ENCODE results near the gene ASXL2. TPM values are rescaled to one million over a fixed set of nuclear protein-coding genes. Genes with fewer than 3 reads are reported as not detected.
"Not testable (repeated sequence)": the region's sequence is repeated elsewhere in the genome, so short reads cannot be mapped to it uniquely, and the experiment has no call there.

The ASXL2 gene
- total RNA-seq (ENCODE audit: low replicate concordance): 11.7 and 22.0 TPM in 2 replicates

DNA sequence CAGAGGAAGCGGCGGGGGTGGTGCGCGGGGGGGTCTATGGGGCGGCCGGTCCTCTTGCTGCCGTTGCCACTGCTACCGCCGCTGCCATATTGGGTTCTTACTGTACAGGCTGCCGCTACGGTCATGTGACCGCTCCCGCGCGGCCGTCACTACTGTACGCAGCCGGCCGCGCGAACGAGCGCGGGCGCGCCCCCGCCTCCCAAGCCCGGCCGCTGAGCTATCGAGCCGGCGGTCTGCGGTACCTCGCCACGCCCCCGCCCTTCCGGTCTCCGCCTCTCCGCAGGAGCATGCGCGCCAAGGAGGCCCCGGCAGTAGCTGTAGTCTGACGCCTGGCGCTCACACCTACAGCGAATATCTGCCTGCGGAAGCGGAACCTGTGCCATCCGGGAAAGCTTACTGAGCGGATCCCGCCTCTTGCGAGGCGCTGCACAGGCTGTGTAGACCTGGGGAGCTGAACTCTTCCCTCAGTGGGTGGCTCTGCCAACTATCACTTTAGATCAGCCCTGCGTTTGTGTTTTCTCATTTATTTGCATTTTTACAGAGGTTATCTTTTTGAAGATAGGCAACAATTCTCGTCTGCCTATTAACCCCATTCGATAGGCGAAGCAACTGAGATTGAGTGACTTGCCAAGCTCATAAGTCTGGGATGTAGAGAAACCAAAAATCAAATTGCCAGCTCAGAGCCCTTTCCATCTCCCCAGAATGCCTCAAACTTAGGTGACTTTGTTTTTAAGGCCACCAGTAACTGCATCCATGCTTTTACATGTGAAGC lies at the start of gene ASXL2:
ASXL2 (minus strand) TSS at position 127 of the 772 bp plus-strand sequence. CDS start 265 bp downstream, outside the sequence.
- DNase-seq (ENCODE audit: low read depth): peak; percentile 93
- peak; percentile 6 for TF ChIP-seq CTCF (IDR thresholded peaks at IDR 0.05; ENCODE audit: insufficient read depth, low read length)
- peak within 1 kb of the TSS; percentile 91 for H3K4me3 ChIP-seq (ENCODE audit: low read depth, low read length)

GRCh38 chr2:25926984-25927756 lies 48.9 kb upstream of the ASXL2 start:
- no peak for DNase-seq (ENCODE audit: low read depth)
- H3K4me3 ChIP-seq (ENCODE audit: low read depth, low read length): no peak overlapping the region
- no peak for TF ChIP-seq CTCF (IDR thresholded peaks at IDR 0.05; ENCODE audit: insufficient read depth, low read length)

GRCh38 chr2:25922501-25922900 lies 44.2 kb upstream of the ASXL2 start:
- no peak for TF ChIP-seq CTCF (IDR thresholded peaks at IDR 0.05; ENCODE audit: insufficient read depth, low read length)
- no peak overlapping the region for H3K4me3 ChIP-seq (ENCODE audit: low read depth, low read length)
- no peak for DNase-seq (ENCODE audit: low read depth)

DNA sequence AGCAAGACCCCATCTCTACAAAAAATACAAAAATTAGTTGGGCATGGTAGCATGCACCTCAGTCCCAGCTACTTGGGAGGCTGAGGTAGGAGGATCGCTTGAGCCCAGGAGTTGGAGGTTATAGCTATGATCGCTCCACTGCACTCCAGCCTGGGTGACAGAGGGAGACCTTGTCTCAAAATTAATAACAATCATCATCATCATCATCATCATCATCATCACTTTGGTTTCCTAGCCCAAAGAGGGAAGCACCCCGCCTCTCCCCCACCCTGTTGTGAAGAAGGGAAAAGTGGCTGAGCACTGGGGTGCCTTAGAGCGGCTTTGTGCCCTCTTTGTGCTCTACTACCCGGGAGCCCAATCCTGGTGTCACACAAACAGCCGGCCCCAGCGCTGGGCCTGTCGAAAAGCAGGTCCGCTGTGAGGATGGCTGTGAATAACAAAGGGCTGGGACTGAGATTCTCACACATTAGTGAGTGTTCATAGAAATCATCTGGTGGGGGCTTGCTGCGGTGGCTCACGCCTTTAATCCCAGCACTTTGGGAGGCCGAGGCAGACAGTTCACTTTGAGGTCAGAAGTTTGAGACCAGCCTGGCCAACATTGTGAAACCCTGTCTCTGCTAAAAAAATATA lies 42.6 kb upstream of the ASXL2 start:
- no peak overlapping the region for H3K4me3 ChIP-seq (ENCODE audit: low read depth, low read length)
- no peak for DNase-seq (ENCODE audit: low read depth)
- no peak for TF ChIP-seq CTCF (IDR thresholded peaks at IDR 0.05; ENCODE audit: insufficient read depth, low read length)

DNA sequence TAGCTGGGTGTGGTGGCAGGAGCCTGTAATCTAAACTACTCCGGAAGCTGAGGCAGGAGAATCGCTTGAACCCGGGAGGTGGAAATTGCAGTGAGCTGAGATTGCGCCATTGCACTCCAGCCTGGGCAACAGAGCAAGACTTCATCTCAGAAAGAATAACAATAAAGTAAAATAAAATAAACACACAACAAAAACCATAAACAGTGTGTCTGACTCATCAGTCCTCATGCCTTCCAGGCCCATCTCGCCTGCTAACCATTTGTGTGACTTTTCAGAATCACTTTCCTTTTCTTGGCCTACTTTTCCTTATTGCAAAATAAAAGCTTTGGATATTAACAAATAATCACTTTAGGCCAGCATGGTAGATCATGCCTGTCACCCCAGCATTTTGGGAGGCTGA lies 42.0 kb upstream of the ASXL2 start:
- no peak for TF ChIP-seq CTCF (IDR thresholded peaks at IDR 0.05; ENCODE audit: insufficient read depth, low read length)
- peak; percentile 33 for DNase-seq (ENCODE audit: low read depth)
- no peak overlapping the region for H3K4me3 ChIP-seq (ENCODE audit: low read depth, low read length)

GRCh38 chr2:25917832-25918231 lies 39.5 kb upstream of the ASXL2 start:
- no peak for TF ChIP-seq CTCF (IDR thresholded peaks at IDR 0.05; ENCODE audit: insufficient read depth, low read length)
- no peak overlapping the region for H3K4me3 ChIP-seq (ENCODE audit: low read depth, low read length)
- no peak for DNase-seq (ENCODE audit: low read depth)

- peak; percentile 13 for DNase-seq (ENCODE audit: low read depth)
- H3K4me3 ChIP-seq (ENCODE audit: low read depth, low read length): not testable (repeated sequence)
These were observed 39.1 kb upstream of the ASXL2 start for GRCh38 chr2:25917411-25917810.

DNA sequence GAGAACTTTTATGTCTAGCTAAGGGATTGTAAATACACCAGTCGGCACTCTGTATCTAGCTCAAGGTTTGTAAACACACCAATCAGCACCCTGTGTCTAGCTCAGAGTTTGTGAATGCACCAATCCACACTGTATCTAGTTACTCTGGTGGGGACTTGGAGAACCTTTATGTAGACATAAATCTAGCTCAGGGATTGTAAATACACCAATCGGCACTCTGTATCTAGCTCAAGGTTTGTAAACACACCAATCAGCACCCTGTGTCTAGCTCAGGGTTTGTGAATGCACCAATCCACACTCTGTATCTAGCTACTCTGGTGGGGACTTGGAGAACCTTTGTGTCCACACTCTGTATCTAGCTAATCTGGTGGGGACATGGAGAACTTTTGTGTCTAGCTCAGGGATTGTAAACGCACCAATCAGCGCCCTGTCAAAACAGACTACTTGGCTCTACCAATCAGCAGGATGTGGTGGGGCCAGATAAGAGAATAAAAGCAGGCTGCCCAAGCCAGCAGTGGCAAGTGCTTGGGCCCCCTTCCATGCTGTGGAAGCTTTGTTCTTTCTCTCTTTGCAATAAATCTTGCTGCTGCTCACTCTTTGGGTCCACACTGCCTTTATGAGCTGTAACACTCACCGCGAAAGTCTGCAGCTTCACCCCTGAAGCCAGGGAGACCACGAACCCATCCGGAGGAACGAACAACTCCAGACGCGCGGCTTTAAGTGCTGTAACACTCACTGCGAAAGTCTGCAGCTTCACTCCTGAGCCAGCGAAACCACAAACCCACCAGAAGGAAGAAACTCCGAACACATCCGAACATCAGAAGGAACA lies 37.9 kb upstream of the ASXL2 start:
- H3K4me3 ChIP-seq (ENCODE audit: low read depth, low read length); DNase-seq (ENCODE audit: low read depth): not testable (repeated sequence)

DNA sequence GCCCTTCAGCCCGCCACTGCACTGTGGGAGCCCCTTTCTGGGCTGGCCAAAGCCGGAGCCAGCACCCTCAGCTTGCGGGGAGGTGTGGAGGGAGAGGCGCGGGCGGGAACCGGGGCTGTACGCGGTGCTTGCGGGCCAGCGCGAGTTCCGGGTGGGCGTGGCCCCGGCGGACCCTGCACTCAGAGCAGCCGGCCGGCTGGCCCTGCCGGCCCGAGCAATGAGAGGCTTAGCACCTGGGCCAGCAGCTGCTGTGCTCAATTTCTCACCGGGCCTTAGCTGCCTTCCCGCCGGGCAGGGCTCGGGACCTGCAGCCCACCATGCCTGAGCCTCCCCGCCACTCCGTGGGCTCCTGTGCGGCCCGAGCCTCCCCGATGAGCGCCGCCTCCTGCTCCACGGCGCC lies 37.1 kb upstream of the ASXL2 start:
- DNase-seq (ENCODE audit: low read depth); H3K4me3 ChIP-seq (ENCODE audit: low read depth, low read length): not testable (repeated sequence)

DNA sequence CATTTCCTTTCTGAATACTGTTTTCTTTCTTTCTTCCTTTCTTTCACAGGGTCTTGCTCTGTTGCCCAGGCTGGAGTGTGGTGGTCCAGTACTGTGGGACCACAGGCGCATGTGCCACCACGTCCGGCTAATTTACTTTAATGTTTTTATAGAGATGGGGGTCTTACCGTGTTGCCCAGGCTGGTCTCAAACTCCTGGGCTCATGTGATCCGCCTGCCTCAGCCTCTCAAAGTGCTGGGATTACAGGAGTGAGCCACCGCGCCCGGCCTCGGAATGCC lies 35.3 kb upstream of the ASXL2 start:
- H3K4me3 ChIP-seq (ENCODE audit: low read depth, low read length); DNase-seq (ENCODE audit: low read depth): not testable (repeated sequence)
